SK-N-SH treated with all-trans-retinoic acid at 6 μM for 48 hours (cell line): Measurements from ENCODE around the gene CCSER1.

Experiments used
- ATAC-seq: fragments of 200-7000 bp; cut with Tn5 transposase; 3 replicates; pipeline ENCODE4 v1.9.1; 2020; ENCODE audit warnings: mild to moderate bottlenecking, moderate library complexity
- BACH2 ChIP-seq: fragments of 250-450 bp; sonication (Bioruptor Pico); IDR thresholded peaks from 2 replicates; pipeline ENCODE4 v1.9.0; 2021; ENCODE audit warnings: mild to moderate bottlenecking, borderline replicate concordance
- CSRNP3 ChIP-seq: fragments of 250-450 bp; sonication (Bioruptor Pico); IDR thresholded peaks from 2 replicates; pipeline ENCODE4 v1.5.1; 2021; ENCODE audit warnings: mild to moderate bottlenecking, moderate library complexity
- ESRRG ChIP-seq: fragments of 250-450 bp; sonication (Bioruptor Pico); IDR thresholded peaks from 2 replicates; pipeline ENCODE4 v1.6.1; 2021; ENCODE audit warnings: mild to moderate bottlenecking
- GLIS3 ChIP-seq: fragments of 250-450 bp; sonication (Bioruptor Pico); IDR thresholded peaks from 2 replicates; pipeline ENCODE4 v1.5.0; 2020; ENCODE audit warnings: mild to moderate bottlenecking, moderate library complexity
- ISL1 ChIP-seq: fragments of 250-450 bp; sonication (Bioruptor Pico); IDR thresholded peaks from 2 replicates; pipeline ENCODE4 v2.1.2; 2022; ENCODE audit warnings: mild to moderate bottlenecking, moderate library complexity
- OSR1 ChIP-seq: fragments of 250-450 bp; sonication (Bioruptor Pico); IDR thresholded peaks from 2 replicates; pipeline ENCODE4 v1.8.0; 2022; ENCODE audit warnings: moderate library complexity, mild to moderate bottlenecking, inconsistent platforms
- PPARA ChIP-seq: fragments of 250-450 bp; sonication (Bioruptor Pico); IDR thresholded peaks from 2 replicates; pipeline ENCODE4 v1.5.0; 2020; ENCODE audit warnings: mild to moderate bottlenecking, borderline replicate concordance
- RARB ChIP-seq: fragments of 250-450 bp; sonication (Bioruptor Pico); IDR thresholded peaks from 2 replicates; pipeline ENCODE4 v1.8.0; 2021; ENCODE audit warnings: mild to moderate bottlenecking, moderate library complexity
- SNAI2 ChIP-seq: fragments of 250-450 bp; sonication (Bioruptor Pico); IDR thresholded peaks from 2 replicates; pipeline ENCODE4 v1.5.0; 2020; ENCODE audit warnings: mild to moderate bottlenecking, moderate library complexity
- TCF4 ChIP-seq: fragments of 250-450 bp; sonication (Bioruptor Pico); IDR thresholded peaks from 2 replicates; pipeline ENCODE4 v1.8.0; 2021; ENCODE audit warnings: mild to moderate bottlenecking, moderate library complexity, borderline replicate concordance
- TOX ChIP-seq: fragments of 250-450 bp; sonication (Bioruptor Pico); IDR thresholded peaks from 2 replicates; pipeline ENCODE4 v1.8.0; 2021; ENCODE audit warnings: mild to moderate bottlenecking, moderate library complexity, borderline replicate concordance
- TSHZ2 ChIP-seq: fragments of 250-450 bp; sonication (Bioruptor Pico); IDR thresholded peaks from 2 replicates; pipeline ENCODE4 v1.5.0; 2020; ENCODE audit warnings: mild to moderate bottlenecking, moderate library complexity
- ZC3H10 ChIP-seq: fragments of 250-450 bp; sonication (Bioruptor Pico); IDR thresholded peaks from 2 replicates; pipeline ENCODE4 v1.5.1; 2021; ENCODE audit warnings: mild to moderate bottlenecking, moderate library complexity
- ZFP30 ChIP-seq: fragments of 450-650 bp; formaldehyde crosslinking; IDR thresholded peaks from 2 replicates; pipeline ENCODE4 v1.5.0; 2022; ENCODE audit warnings: mild to moderate bottlenecking, moderate library complexity
- ZNF70 ChIP-seq: fragments of 450-650 bp; formaldehyde crosslinking; IDR thresholded peaks from 2 replicates; pipeline ENCODE4 v1.5.0; 2020; ENCODE audit warnings: mild to moderate bottlenecking, moderate library complexity
- ZNF8 ChIP-seq: fragments of 450-650 bp; formaldehyde crosslinking; IDR thresholded peaks from 2 replicates; pipeline ENCODE4 v1.5.0; 2020; ENCODE audit warnings: mild to moderate bottlenecking, moderate library complexity
- TF ChIP-seq, protein P1 (sequence below): fragments of 250-450 bp; sonication (Bioruptor Pico); IDR thresholded peaks from 2 replicates; pipeline ENCODE4 v1.8.0; 2020; ENCODE audit warnings: mild to moderate bottlenecking, moderate library complexity, borderline replicate concordance
- TF ChIP-seq, protein P2 (sequence below): fragments of 250-450 bp; sonication (Bioruptor Pico); IDR thresholded peaks from 2 replicates; pipeline ENCODE4 v1.5.1; 2020; ENCODE audit warnings: low read depth, mild to moderate bottlenecking, moderate library complexity

CCSER1 gene

GRCh38 chr4:91426725-91427124 lies 1299.5 kb downstream of the CCSER1 start:
- ATAC-seq = no peak
- TF ChIP-seq TSHZ2 (CRISPR knock-in tag) (no peak), ZNF8 (CRISPR knock-in tag) (no peak)

DNA sequence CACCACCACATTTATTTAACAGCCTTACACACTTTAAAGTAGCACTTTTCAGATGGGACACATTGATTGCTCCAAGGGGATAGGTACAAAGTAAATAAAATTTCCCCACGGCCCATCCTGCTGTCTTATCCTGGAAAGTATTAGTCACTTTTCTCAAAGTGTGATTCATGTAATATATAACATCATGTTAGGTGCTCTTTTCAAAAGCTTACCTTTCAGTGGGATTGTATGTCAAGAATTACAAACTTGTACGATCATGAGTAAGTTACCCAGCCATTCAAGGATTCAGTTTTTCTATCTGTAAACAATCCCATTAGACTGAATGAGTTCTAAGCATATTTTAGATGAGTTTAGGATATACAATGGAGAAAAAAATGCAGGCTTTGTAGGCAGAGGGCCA lies 1300.0 kb downstream of the CCSER1 start:
- ATAC-seq = no peak

DNA sequence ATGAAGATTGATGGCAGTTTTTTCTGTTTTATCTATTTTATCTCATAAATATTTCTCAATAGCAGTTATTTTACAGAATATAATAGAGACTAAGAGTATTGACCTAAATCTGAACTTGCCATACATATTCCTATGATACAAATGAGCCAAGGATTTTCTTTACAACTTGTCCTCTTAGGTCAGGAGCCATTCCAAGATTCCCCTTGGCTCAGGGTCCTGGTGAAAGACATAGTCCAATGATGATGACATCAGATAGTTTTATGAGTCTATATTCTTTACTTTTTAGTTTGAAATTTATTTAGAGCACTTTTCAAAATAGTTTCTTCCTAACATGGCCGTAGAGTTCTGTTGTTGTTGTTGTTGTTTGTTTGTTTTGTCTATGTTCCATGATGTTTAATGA lies 1307.4 kb downstream of the CCSER1 start:
- no peak for ATAC-seq
- TF ChIP-seq OSR1 = no peak
- no peak for TF ChIP-seq TSHZ2 (CRISPR knock-in tag)
- TF ChIP-seq, protein P1, sequence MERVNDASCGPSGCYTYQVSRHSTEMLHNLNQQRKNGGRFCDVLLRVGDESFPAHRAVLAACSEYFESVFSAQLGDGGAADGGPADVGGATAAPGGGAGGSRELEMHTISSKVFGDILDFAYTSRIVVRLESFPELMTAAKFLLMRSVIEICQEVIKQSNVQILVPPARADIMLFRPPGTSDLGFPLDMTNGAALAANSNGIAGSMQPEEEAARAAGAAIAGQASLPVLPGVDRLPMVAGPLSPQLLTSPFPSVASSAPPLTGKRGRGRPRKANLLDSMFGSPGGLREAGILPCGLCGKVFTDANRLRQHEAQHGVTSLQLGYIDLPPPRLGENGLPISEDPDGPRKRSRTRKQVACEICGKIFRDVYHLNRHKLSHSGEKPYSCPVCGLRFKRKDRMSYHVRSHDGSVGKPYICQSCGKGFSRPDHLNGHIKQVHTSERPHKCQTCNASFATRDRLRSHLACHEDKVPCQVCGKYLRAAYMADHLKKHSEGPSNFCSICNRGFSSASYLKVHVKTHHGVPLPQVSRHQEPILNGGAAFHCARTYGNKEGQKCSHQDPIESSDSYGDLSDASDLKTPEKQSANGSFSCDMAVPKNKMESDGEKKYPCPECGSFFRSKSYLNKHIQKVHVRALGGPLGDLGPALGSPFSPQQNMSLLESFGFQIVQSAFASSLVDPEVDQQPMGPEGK (CRISPR knock-in tag) = no peak
- no peak for TF ChIP-seq ISL1 (CRISPR knock-in tag)
- TF ChIP-seq, all 23 proteins: peak for 0

More for the DNA sequence above, 1300.0 kb downstream of the CCSER1 start:
- TF ChIP-seq PPARA (no peak), OSR1 (no peak), BACH2 (CRISPR knock-in tag) (no peak), ZC3H10 (CRISPR knock-in tag) (no peak), TCF4 (CRISPR knock-in tag) (no peak), ESRRG (CRISPR knock-in tag) (no peak), TSHZ2 (CRISPR knock-in tag) (no peak), CSRNP3 (CRISPR knock-in tag) (no peak), GLIS3 (CRISPR knock-in tag) (no peak), ZFP30 (CRISPR knock-in tag) (no peak), SNAI2 (CRISPR knock-in tag) (no peak), RARB (CRISPR knock-in tag) (no peak), TOX (CRISPR knock-in tag) (no peak), ISL1 (CRISPR knock-in tag) (no peak), ZNF70 (CRISPR knock-in tag) (no peak)
- TF ChIP-seq, protein P2, sequence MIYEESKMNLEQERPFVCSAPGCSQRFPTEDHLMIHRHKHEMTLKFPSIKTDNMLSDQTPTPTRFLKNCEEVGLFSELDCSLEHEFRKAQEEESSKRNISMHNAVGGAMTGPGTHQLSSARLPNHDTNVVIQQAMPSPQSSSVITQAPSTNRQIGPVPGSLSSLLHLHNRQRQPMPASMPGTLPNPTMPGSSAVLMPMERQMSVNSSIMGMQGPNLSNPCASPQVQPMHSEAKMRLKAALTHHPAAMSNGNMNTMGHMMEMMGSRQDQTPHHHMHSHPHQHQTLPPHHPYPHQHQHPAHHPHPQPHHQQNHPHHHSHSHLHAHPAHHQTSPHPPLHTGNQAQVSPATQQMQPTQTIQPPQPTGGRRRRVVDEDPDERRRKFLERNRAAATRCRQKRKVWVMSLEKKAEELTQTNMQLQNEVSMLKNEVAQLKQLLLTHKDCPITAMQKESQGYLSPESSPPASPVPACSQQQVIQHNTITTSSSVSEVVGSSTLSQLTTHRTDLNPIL (CRISPR knock-in tag) = no peak
- TF ChIP-seq, protein P1 (CRISPR knock-in tag) = no peak
